H9 (cell line): Measurements from ENCODE around the gene LRRC14B. TPM values are rescaled to one million over a fixed set of nuclear protein-coding genes. Genes with fewer than 3 reads are reported as not detected.
A peak's percentile ranks its signal among the peaks of the same experiment; 100 is the strongest.
"Not testable (repeated sequence)": the region's sequence is repeated elsewhere in the genome, so short reads cannot be mapped to it uniquely, and the experiment has no call there.

Source experiments
- DNase-seq: peaks from one replicate; pipeline ENCODE4 v3.0.0-alpha.2; 2017
- H2AFZ ChIP-seq: one replicate; pipeline ENCODE4 v1.6.1; 2013; ENCODE audit warnings: mild to moderate bottlenecking, low read length, control low read depth, moderate library complexity
- H2AK5ac ChIP-seq: 2 replicates; pipeline ENCODE4 v1.6.1; 2013; ENCODE audit warnings: low read length, control low read depth, mixed read lengths; ENCODE audit not compliant: insufficient read length
- H2BK120ac ChIP-seq: one replicate; pipeline ENCODE4 v1.6.1; 2013; ENCODE audit warnings: low read depth, mild to moderate bottlenecking, low read length, control low read depth, inconsistent platforms; ENCODE audit not compliant: poor library complexity, severe bottlenecking
- H2BK12ac ChIP-seq: 2 replicates; pipeline ENCODE4 v1.6.1; 2013; ENCODE audit warnings: low read length, control low read depth, mixed read lengths, low read depth; ENCODE audit not compliant: insufficient read length
- H2BK15ac ChIP-seq: 2 replicates; pipeline ENCODE4 v1.6.1; 2013; ENCODE audit warnings: low read depth, low read length, control low read depth
- H2BK20ac ChIP-seq: one replicate; pipeline ENCODE4 v1.6.1; 2013; ENCODE audit warnings: low read depth, mild to moderate bottlenecking, low read length, control low read depth, inconsistent platforms; ENCODE audit not compliant: poor library complexity, severe bottlenecking
- H2BK5ac ChIP-seq: 2 replicates; pipeline ENCODE4 v1.6.1; 2013; ENCODE audit warnings: low read length, control low read depth, mixed read lengths; ENCODE audit not compliant: insufficient read length
- H3K14ac ChIP-seq: 2 replicates; pipeline ENCODE4 v1.6.1; 2013; ENCODE audit warnings: low read length, control low read depth; ENCODE audit not compliant: insufficient read depth
- H3K18ac ChIP-seq: 2 replicates; pipeline ENCODE4 v1.6.1; 2013; ENCODE audit warnings: low read depth, mild to moderate bottlenecking, mixed read lengths, low read length, control low read depth; ENCODE audit not compliant: insufficient read length
- H3K23ac ChIP-seq: 2 replicates; pipeline ENCODE4 v1.6.1; 2013; ENCODE audit warnings: low read length, control low read depth, mixed read lengths, low read depth; ENCODE audit not compliant: insufficient read length
- H3K23me2 ChIP-seq: 2 replicates; pipeline ENCODE4 v1.6.1; 2013; ENCODE audit warnings: low read depth, mild to moderate bottlenecking, mixed read lengths, low read length, control low read depth; ENCODE audit not compliant: insufficient read length, poor library complexity, severe bottlenecking
- H3K27ac ChIP-seq: 2 replicates; pipeline ENCODE4 v1.5.1; 2013; ENCODE audit warnings: low read length, control low read depth, mixed read lengths, low read depth; ENCODE audit not compliant: insufficient read length
- H3K27me3 ChIP-seq: 2 replicates; pipeline ENCODE4 v1.6.1; 2013; ENCODE audit warnings: low read length, control low read depth, inconsistent platforms; ENCODE audit not compliant: insufficient read depth
- H3K4ac ChIP-seq: 2 replicates; pipeline ENCODE4 v1.6.1; 2013; ENCODE audit warnings: low read depth, mild to moderate bottlenecking, control low read depth, inconsistent platforms, low read length, moderate library complexity
- H3K4me1 ChIP-seq: 2 replicates; pipeline ENCODE4 v1.6.1; 2013; ENCODE audit warnings: low read length, control low read depth, inconsistent platforms; ENCODE audit not compliant: insufficient read depth
- H3K4me2 ChIP-seq: 2 replicates; pipeline ENCODE4 v1.6.1; 2013; ENCODE audit warnings: low read length, control low read depth, mixed read lengths; ENCODE audit not compliant: insufficient read length, insufficient read depth
- H3K56ac ChIP-seq: 2 replicates; pipeline ENCODE4 v1.6.1; 2013; ENCODE audit warnings: low read depth, mild to moderate bottlenecking, mixed read lengths, low read length, control low read depth; ENCODE audit not compliant: insufficient read length
- H3K79me1 ChIP-seq: 2 replicates; pipeline ENCODE4 v1.6.1; 2013; ENCODE audit warnings: low read depth, mild to moderate bottlenecking, moderate library complexity, low read length, control low read depth, inconsistent platforms; ENCODE audit not compliant: insufficient read depth, poor library complexity, severe bottlenecking
- H3K79me2 ChIP-seq: 2 replicates; pipeline ENCODE4 v1.6.1; 2013; ENCODE audit warnings: low read length, control low read depth, inconsistent platforms; ENCODE audit not compliant: insufficient read depth
- H3K9ac ChIP-seq: 2 replicates; pipeline ENCODE4 v1.6.1; 2013; ENCODE audit warnings: low read length, control low read depth, mixed read lengths; ENCODE audit not compliant: insufficient read length; ENCODE audit errors: extremely low read depth
- H3K9me3 ChIP-seq: one replicate; pipeline ENCODE4 v1.6.1; 2013; ENCODE audit warnings: low read depth, low read length, inconsistent platforms; ENCODE audit not compliant: control insufficient read depth
- H3T11ph ChIP-seq: one replicate; pipeline ENCODE4 v1.6.1; 2013; ENCODE audit warnings: mild to moderate bottlenecking, low read length, control low read depth, inconsistent platforms
- H4K20me1 ChIP-seq: one replicate; pipeline ENCODE4 v1.6.1; 2013; ENCODE audit not compliant: control insufficient read depth, insufficient read length, insufficient read depth
- H4K5ac ChIP-seq: 2 replicates; pipeline ENCODE4 v1.6.1; 2013; ENCODE audit warnings: low read depth, mild to moderate bottlenecking, mixed read lengths, low read length, control low read depth; ENCODE audit not compliant: insufficient read length
- H4K8ac ChIP-seq: replicated peaks from 2 replicates; pipeline ENCODE4 v1.6.1; 2013; ENCODE audit warnings: low read length, control low read depth, mixed read lengths, low read depth; ENCODE audit not compliant: insufficient read length
- H4K91ac ChIP-seq: 2 replicates; pipeline ENCODE4 v1.6.1; 2013; ENCODE audit warnings: low read depth, mild to moderate bottlenecking, moderate library complexity, mixed read lengths, low read length, control low read depth; ENCODE audit not compliant: insufficient read length
- H3K27ac Mint-ChIP-seq, 3 experiments: 2 replicates in 2 of 3; 3 replicates in 1 of 3; pipeline ENCODE4 v1.8.0; 2020 to 2021; ENCODE audit warnings: mixed read lengths in 3 of 3, mild to moderate bottlenecking in 1 of 3, moderate library complexity in 1 of 3
- H3K27me3 Mint-ChIP-seq: 2 replicates; pipeline ENCODE4 v1.8.0; 2021; ENCODE audit warnings: low read depth, mild to moderate bottlenecking, moderate library complexity, mixed read lengths
- H3K36me3 Mint-ChIP-seq, 3 experiments: 2 replicates in 2 of 3; 3 replicates in 1 of 3; pipeline ENCODE4 v1.8.0; 2020 to 2021; ENCODE audit warnings: low read depth in 3 of 3, mixed read lengths in 3 of 3; ENCODE audit not compliant: insufficient read depth in 1 of 3
- H3K4me1 Mint-ChIP-seq, 2 experiments: 2 replicates each; pipeline ENCODE4 v1.8.0; 2020; ENCODE audit warnings: mixed read lengths in 2 of 2
- H3K4me3 Mint-ChIP-seq, 2 experiments: 2 replicates in 1 of 2; 3 replicates in 1 of 2; pipeline ENCODE4 v1.8.0; 2020 to 2021; ENCODE audit warnings: mild to moderate bottlenecking in 2 of 2, mixed read lengths in 2 of 2, moderate library complexity in 1 of 2
- H3K9me3 Mint-ChIP-seq, 2 experiments: 2 replicates in 1 of 2; 3 replicates in 1 of 2; pipeline ENCODE4 v1.8.0; 2020; ENCODE audit warnings: mild to moderate bottlenecking in 2 of 2, mixed read lengths in 2 of 2, moderate library complexity in 1 of 2
- CTCF ChIP-seq: fragments of 200-600 bp; sonication (generic); conservative IDR thresholded peaks from 3 replicates; pipeline ENCODE4 v1.8.0; 2021; ENCODE audit warnings: antibody characterized with exemption, mild to moderate bottlenecking
- WGBS: extraction: QIAGEN DNeasy Blood & Tissue Kit; methylation state at CpG from one replicate; pipeline ENCODE4 v1.1.7; 2013; ENCODE audit warnings: missing lambda C conversion rate, low lambda C conversion rate, mixed read lengths; ENCODE audit not compliant: insufficient read length; ENCODE audit errors: extremely low coverage; 5-methylcytosine and 5-hydroxymethylcytosine counted together
- total RNA-seq: library from RNA; stranded (reverse); gene quantifications from 2 replicates; pipeline ENCODE4 v1.2.1, GENCODE V29; 2021

Gene LRRC14B
- total RNA-seq, 1 experiment from 2014 or later = not detected

- H3K4me2 ChIP-seq = peak within 1 kb of the TSS; percentile 75
- H3K4me1 ChIP-seq, H3K18ac ChIP-seq, H2AFZ ChIP-seq, H4K20me1 ChIP-seq, H2BK5ac ChIP-seq, H3K4ac ChIP-seq, H2BK20ac ChIP-seq, H3K9me3 ChIP-seq, H3K23ac ChIP-seq, H3K79me2 ChIP-seq, H2BK120ac ChIP-seq, H3K27ac ChIP-seq, H3K23me2 ChIP-seq, H3K56ac ChIP-seq, H4K8ac ChIP-seq, H3K79me1 ChIP-seq, H3T11ph ChIP-seq, H4K5ac ChIP-seq, H2AK5ac ChIP-seq, H3K9me3 Mint-ChIP-seq, H3K27me3 ChIP-seq, H2BK12ac ChIP-seq, H2BK15ac ChIP-seq, H4K91ac ChIP-seq, H3K27me3 Mint-ChIP-seq: not testable (repeated sequence)
- DNase-seq = peak; percentile 95
- Mint-ChIP-seq H3K4me3 (peak within 1 kb of the TSS; percentile 95 to 98), H3K36me3 (peaks cover 16 to 32% (median 25%) of the 10 kb centered on the region in 3 experiments; a peak in 6 of 7 replicates), H3K27ac (peak within 1 kb of the TSS; percentile 32 to 96 (median 96)), H3K4me1 (peaks cover 31% of the 10 kb centered on the region in 2 experiments)
- H3K9ac ChIP-seq = peak within 1 kb of the TSS; percentile 64
- H3K14ac ChIP-seq = peak within 1 kb of the TSS; percentile 73; the same call in 1 of the 2 replicates
- peak; percentile 62 for TF ChIP-seq CTCF
- no CpG with 5 or more reads among the region's 75 CpGs for WGBS
These were observed 26.5 kb downstream of the LRRC14B start, which contains the start of the genes CCDC127 and SDHA for GRCh38 chr5:217494-218456. TSS of gene CCDC127 (minus strand) at chr5:218153. CDS start at chr5:216849, 1,304 bp downstream. TSS of gene SDHA (plus strand) at chr5:218320. CDS start at chr5:218356, 36 bp downstream.
